GM18858 (cell line): Measurements from ENCODE around the gene FSTL5.

Experiments
- ATAC-seq: cut with Tn5 transposase; IDR thresholded peaks from one replicate; pipeline ENCODE4 v1.9.1; 2021; ENCODE audit not compliant: unreplicated experiment

Gene FSTL5

DNA sequence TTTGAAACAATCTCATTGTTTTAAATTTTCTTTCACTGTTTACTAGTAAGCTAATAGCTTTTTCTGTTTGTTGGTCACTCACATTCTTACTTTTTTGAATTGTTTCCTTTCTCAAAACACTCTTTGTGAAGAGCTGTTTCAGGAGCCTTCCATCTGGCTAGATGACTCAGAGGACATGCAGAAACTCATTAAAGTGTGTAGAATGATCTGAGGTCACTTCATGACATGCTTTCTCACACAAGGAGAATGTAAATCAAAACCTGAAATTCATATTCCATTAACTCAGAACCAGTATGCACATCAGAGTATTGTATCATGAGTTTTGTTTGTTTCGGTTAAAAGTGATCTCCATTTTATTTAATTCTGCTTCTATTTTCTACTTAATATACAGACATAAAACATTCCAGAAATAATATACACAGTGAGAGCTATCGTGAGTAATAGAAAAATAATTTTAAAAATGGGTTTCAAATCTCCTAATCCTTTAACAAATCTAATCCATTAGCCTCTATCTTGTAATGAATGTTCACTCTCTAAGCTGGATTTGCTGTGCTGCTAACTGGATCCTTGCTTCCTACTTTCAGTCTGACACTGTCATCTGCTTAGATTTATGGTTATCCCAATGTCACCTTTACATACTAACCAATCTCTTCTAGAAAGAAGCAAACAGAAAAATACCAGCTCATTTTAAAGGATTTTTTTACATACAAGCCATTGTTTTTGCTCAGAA lies 449.6 kb downstream of the FSTL5 start:
- no peak for ATAC-seq

DNA sequence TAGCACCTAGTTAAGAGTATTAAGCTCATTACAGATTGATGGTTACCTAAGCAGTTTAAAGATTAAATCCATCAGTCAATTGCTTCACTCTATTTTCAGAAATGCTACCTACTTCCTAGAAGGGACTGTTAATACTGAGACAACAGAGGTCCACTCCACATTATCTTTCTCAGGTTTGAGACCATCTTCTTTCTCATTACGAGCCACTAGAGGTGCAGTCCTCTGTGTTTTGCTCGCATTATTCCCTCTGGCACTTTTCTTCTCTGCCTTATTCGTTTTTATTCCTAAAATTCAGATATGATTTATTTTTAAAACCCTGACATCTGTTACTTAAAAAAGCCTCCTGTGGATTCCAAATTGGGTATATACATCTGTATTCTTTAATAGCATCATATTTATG lies 459.1 kb downstream of the FSTL5 start:
- ATAC-seq, result no peak

DNA sequence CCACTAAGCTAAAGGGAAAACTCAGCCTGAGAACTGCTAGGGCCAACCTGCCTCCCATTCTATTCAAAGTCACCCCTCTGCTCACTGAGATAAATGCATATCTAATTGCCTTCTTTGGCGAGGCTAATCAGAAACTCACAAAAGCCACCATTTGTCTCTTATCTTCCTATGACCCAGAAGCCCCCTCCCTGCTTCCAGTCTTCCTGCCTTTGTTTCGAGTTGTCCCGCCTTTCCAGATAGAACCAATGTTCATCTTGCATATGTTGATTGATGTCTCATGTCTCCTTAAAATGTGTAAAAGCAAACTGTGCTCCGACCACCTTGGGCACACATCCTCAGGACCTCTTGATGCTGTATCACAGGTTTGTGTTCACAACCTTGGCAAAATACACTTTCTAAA lies 459.8 kb downstream of the FSTL5 start:
- no peak for ATAC-seq

DNA sequence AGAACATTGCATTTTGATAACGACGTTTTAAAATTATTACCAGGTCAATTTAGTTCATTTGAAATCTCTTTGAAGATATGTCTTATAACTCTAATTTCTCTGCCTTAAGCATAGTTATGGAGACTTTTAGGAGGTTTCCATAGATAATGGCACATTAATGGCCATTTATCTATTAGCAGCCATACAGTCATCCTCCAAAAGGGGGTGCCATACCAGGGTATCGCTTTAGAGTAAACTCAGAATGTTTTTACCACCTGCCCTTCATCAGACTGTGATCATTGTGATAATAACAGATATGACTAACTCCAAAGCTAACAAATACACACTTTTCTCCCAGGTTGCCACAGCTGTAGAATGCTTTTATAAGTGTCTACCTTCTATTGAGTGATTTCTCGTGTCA lies 461.5 kb downstream of the FSTL5 start:
- ATAC-seq, result peak; percentile 45

DNA sequence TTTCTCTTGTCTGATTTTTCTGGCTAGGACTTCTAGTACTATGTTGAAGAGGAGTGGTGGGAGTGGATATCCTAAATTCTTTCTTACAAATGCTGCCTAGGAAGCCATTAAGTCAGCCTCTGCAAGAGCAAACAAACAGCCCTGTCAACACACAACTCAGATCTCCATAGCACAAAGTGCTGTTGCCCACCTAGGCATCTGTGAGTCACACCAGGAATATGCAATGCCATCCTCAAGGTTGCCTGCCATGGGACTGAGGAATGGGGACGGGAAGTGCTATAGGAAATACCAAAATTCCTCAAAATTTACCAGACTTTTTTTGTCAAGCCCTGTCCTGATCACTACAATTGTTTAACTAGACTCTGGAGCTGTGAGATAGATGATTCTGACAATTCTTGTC lies 466.9 kb downstream of the FSTL5 start:
- ATAC-seq, result no peak

DNA sequence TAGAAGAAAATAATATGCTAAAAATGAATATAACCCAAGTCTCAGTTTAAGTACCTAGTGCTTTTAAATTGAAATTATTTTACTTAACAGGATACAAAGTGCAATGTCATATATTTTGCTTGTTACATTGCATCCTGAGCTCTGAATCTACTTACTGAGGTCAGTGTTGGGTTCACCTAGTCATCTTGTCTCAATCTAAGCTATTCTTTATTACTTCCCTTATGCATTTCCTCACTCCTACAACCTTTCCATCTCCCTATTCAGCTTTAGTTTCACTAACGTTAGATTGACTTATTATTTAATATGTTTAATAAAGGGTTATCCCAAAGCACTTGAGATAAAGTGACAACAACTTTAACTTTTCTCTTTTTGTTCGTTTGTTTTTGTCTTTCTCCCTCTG lies 483.7 kb downstream of the FSTL5 start:
- ATAC-seq, result no peak

DNA sequence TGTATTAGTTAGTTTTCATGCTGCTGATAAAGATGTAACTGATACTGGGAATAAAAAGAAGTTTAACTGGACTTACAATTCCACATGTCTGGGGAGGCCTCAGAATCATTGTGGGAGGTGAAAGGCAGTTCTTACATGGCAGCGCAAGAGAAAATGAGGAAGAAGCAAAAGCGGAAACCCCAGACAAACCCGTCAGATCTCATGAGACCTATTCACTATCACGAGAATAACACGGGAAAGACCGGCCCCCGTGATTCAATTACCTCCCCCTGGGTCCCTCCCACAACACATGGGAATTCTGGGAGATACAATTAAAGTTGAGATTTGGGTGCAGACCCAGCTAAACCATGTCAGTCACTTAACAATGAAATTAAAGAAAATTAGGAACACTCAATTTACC lies 499.1 kb downstream of the FSTL5 start:
- no peak for ATAC-seq

DNA sequence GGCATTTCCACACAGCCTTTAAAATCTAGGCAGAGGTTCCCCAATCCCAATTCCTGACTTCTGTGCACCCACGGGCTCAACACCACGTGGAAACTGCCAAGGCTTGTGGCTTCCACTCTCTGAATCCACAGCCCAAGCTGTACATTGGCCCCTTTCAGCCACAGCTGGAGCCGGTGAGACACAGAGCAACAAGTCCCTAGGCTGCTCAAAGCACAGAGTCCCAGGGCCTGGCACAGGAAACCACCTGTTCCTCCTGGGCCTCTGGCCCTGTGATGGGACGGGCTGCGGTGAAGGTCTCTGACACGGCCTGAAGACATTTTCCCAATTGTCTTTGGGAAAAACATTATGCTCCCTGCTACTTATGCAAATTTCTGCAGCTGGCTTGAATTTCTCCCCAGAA lies 500.0 kb downstream of the FSTL5 start:
- ATAC-seq, result no peak

DNA sequence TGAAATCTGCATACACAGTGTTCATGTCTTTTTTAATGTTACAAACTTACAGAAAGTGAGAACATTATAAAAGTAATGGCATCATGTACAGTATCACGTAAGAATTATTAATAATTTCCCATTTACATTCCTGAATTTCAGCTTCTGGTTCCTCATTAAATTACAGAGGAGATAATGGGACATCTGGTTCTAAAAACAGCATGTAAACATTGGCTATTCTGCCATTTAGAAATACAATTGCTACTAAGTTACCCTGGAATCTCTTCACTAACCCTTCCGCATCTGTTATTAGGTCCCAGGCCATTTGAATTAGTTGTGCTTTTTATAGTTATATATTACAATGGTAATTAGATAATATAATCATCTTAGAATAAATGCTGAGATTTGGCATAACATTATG lies 505.1 kb downstream of the FSTL5 start:
- no peak for ATAC-seq

DNA sequence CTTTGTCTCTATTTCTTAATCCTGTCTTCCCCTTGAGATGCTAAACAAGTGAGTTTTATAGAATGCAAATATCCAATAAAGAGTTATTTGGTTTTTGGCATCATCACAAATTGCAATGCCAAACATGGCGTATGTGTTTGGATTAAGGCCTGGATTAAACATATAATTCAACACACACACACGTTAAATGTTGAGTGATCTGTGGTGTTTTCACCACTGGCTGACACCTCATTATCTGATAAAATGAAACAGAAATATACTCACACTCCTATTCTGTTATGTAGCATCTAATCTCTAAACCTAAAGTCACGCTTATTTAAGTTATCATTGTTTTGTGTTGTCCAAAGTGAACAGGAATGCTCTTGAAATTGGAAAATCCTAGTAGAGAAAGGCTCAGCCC lies 506.2 kb downstream of the FSTL5 start:
- no peak for ATAC-seq

DNA sequence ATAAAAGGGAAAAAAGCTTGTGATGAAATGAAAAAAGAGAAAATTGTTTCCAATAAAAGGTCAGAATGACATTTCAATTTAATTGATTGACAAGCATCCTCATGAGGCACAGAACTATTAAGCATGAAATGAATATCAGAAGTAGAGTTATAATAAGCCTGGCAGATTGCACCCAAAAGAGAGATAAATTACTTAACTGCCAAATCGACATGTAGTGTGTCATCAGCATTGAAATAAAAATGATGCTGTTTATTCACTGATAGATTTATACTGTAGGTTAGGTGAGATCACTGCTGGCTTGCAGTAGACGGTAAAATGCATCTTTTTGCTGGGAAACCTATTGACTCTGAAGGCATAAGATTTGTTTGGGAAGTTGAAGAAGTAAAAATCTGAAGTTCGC lies 507.2 kb downstream of the FSTL5 start:
- no peak for ATAC-seq

DNA sequence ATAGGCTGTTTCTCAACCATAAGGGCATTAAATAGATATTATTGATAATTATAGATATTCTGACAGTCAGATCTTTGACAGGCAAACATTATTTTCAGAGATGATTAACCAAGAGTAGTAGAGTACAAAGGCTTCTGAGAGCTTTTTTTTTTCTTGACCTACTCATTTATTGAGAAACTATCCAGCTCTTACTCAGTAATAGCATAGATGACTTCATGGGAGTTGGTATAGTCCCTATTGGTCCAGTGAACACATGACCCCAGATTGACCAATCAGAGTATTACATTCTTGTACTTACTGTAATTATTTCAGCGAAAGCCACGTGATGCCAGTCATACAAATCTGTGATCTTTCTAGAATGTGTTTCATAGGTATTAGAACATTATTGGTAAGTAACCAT lies 508.7 kb downstream of the FSTL5 start:
- ATAC-seq, result no peak

DNA sequence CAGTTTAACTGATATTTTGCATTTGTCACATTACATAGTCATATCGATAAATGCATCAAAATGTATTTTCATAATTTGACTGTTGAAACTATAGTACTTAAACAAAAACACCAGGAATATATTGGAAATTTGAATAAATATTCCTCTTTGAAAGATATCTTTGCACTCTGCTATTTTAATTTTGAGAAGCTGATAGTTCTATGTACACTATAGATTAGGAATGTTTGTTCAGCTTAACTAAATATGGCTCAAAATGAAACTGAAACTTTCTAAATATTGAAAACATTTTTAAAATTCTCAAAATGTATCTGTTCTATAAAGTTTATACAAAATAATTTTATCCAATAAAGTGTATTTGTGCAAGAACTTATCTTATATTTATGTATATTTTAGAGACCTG lies 510.1 kb downstream of the FSTL5 start:
- ATAC-seq, result no peak

DNA sequence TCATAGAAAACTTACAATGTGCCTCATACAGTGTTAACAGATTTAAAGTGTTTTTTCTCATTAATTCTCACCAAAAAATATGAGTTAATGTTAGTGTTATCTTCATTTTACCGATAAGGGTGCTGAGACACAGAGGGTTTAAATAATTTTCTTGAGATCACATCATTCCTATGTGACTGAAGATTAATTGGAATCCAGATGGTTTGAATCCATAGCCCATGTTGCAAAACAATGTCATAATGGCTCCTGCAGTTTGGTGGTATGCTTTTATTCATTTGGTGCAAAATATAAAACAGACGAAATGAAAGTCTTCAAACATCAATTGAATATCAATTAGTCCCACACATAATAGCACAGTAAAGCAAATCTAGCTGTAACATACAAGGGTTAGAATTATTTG lies 512.2 kb downstream of the FSTL5 start:
- no peak for ATAC-seq

DNA sequence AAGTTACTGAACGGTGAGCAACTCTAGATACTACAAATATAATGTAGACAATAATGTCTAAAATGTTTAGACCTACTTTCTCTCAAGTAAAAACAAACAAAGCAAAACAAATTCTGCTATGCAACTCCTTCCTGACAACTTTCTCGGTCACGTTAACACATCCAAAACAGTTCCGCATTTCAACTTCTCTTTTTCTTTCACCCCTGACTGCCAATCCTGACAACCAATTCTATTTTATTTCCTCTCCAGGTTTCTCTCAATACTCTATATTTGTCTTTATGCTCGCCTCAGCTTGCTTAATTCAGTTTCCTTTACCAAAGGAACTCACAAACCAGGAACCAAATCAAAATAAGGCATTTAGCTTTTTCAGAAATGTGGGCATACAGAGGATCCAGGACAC lies 513.0 kb downstream of the FSTL5 start:
- ATAC-seq, result peak; percentile 62

DNA sequence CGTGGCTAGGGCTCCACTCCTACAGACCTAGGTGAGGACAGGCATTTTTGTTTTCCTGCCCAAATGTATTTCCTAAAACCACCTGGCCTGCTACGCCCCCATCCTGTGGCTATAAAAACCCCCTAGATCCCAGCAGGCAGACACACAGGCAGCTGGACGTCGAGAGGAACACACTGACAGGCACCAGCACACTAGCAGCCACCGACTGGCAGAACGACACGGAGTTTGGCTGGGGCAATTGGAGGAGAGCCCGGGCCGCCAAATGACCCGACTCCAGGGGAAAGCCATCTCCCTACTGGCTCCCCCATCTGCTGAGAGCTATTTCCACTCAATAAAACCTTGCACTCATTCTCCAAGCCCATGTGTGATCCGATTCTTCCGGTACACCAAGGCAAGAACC lies 516.0 kb downstream of the FSTL5 start:
- ATAC-seq, result no peak

DNA sequence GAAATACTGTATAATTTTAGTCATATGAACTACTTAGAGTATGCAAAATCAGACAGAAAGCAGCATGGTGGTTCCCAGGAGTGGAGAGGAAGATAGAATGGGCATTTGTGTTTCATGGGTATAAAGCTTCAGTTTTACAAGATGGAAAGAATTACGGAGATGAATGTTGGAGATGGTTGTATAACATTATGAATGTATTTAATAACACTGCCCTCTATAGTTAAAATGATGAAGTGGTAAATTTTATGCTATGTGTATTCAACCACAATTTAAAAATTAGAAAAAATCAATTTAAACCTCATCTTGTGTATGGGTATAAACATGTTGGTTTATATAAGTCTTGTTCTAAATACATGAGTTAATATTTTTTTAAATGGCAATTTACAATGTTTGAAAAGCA lies 521.1 kb downstream of the FSTL5 start:
- no peak for ATAC-seq

DNA sequence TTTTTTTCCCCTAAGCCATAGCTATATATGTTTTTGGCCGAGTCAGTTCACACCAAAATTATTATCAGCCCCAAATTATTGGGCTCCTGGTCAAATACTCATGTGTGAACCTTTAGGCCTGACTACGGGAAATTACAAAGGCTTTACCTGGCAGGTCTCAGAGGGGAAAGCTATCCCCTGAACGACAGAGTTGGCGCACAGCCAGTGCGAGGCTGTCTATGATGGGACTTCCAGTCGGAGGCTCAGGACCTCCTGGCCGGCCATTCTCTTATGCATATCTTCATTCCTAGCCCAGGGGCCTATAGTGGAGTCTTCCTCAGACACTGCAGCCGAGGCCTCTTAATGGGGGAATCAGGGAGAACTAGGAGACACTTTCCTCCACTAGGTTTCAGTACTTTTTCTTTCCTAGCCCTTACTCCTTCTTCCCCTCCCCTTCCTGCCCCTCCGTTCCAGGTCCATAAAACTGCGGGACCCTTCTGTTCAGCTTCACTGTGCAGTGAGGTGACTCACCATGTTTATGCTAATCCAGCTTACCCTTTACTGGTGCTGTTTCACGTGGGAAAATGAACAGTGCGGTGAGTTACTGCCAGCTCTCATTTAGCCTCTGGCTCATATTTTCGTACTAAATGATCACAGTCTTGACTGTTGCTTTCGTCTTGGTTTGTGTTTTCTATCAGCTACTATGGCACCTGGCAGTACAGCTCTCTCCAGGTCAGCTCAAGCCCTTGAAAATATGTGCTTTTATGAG lies 533.9 kb downstream of the FSTL5 start:
- no peak for ATAC-seq

DNA sequence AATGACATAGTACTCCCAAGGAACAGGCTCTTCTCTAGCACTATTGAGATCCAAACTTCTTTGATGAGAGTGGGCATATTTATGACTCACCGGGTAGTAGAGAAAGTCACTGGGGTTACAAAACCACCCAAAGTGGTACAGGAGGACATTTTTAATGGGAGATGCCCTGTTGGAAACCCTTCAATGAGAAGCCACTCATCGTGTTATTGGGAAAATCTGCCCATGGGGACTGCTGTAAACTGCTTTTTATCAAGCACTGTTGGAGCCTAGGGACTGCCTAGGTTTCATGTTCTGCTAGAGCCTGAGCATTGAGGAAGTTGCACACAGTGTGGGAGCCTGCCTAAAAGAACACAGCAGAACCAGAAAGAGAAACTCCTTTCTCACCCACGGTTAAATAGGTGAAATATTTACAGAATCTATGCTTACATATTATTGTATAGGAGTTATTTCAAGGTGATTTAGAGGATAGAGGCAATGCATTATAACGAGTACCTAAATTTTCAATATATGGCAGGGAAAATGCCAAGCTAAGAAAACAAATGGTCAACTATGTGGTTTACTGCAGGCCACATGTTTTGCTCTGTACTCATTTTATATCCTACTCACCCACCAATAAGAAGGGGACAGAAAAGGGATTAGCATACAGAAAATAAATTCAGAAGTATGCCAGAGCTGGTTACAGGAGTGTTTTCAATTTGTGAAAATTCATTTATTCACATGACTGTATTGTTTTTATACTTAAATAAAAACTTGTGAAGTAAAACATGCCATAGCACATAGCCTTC lies 559.1 kb downstream of the FSTL5 start:
- ATAC-seq, result peak; percentile 70

DNA sequence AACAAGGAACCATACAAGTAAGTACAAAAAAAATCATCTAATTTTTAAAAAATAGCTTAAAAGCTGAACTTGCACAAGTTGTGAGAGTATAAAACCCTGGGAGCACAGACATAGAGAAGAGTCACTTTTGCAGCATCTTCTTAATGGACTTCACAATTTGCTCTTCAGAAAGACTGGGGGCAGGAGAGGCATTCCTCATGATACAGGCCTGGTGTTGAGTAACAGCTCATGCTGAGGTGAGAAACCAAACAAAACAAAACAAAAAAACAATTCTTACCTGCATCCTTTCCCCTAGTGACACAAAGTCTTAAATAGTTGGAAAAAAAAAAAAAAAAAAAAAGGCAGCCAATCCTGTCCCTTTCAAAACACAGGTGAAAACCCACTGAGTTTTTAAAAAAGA lies 562.8 kb downstream of the FSTL5 start:
- ATAC-seq, result no peak

DNA sequence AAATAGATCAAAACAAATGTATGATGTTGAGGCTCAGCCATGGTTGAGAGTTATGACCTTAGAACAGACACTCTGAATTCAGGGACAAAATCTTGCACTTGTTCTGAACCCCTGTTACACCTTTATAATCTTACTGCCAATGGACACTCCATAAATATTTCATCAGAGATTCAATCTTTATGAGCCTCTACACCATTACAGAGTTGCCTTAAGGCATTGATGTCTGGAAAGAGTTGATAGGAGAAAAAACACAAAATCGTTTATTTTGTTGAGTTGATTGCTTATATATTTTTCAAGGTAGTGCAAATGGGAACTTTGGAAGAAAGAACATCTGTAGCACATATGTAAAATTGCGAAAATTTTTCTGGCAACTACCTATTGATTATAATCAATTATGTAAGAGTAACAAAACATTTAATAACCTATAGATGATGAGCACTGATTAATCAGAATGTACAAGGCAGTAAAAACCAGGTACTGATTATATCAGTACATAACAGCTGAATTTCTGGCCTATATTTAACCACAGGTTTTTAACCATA lies 568.5 kb downstream of the FSTL5 start:
- ATAC-seq, result no peak

DNA sequence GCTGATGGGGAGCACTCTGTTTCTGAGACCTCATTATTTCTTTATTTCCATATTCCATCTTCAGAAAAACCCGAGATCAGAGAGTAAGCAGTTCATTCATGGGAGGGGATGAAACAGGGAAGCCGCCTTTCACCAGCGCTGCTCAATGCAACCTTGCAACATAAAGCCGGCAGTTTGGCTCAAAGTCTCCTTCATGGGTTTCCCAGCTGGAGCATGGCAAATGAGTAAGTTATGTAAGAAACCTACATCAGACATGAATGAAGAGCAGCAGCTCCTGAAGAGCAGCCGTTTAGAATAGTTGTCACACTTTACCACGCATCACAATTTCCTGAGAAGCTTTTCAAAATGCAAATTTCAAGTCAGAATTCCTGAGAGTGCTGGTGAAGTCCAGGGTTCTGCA lies 578.8 kb downstream of the FSTL5 start:
- no peak for ATAC-seq
